GM12875 (cell line): Measurements from ENCODE around the gene SLC44A4.
"Not testable (repeated sequence)": the region's sequence is repeated elsewhere in the genome, so short reads cannot be mapped to it uniquely, and the experiment has no call there.

Experiments used
- H3K4me3 ChIP-seq: one replicate; pipeline ENCODE4 v1.5.1; 2011; ENCODE audit warnings: low read depth, low read length, control low read depth
- CTCF ChIP-seq: IDR thresholded peaks from 2 replicates; pipeline ENCODE4 v1.5.1; 2011; ENCODE audit warnings: low read depth, mild to moderate bottlenecking, control low read depth, inconsistent platforms, low read length, moderate library complexity, borderline replicate concordance; ENCODE audit not compliant: insufficient read depth

SLC44A4 gene

GRCh38 chr6:31919624-31920303, 41.0 kb upstream of the SLC44A4 start:
- no peak for TF ChIP-seq CTCF

DNA sequence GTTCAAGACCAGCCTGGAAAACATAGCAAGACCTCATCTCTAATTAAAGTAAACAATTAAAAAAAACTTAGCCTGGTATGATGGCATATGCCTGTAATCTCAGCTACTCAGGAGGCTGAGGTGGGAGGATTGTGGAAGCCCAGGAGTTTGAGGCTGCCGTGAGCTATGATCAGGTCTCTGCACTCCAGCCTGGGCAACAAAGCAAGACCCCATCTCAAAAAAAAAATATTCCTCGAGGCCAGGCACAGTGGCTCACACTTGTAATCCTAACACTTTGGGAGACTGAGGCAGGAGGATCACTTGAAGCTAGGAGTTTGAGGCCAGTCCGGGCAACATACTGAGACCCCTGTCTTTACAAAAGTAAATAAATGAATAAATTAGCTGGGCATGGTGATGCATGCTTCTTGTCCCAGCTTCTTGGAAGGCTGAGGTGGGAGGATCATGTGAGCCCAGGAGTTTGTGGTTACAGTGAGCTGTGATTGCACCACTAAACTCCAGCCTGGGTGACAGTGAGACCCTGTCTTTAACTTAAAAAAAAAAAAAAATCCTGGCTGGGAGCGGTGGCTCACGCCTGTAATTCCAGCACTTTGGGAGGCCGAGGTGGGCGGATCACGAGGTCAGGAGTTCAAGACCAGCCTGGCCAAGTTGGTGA, 39.4 kb upstream of the SLC44A4 start:
- H3K4me3 ChIP-seq, result no peak overlapping the region
- TF ChIP-seq CTCF, result no peak

More at GRCh38 chr6:31919624-31920303, 41.0 kb upstream of the SLC44A4 start:
- H3K4me3 ChIP-seq, result no peak overlapping the region

GRCh38 chr6:31915756-31916155, 37.0 kb upstream of the SLC44A4 start:
- H3K4me3 ChIP-seq, result no peak overlapping the region
- no peak for TF ChIP-seq CTCF

GRCh38 chr6:31915351-31915750, 36.6 kb upstream of the SLC44A4 start:
- H3K4me3 ChIP-seq, result no peak overlapping the region
- no peak for TF ChIP-seq CTCF

DNA sequence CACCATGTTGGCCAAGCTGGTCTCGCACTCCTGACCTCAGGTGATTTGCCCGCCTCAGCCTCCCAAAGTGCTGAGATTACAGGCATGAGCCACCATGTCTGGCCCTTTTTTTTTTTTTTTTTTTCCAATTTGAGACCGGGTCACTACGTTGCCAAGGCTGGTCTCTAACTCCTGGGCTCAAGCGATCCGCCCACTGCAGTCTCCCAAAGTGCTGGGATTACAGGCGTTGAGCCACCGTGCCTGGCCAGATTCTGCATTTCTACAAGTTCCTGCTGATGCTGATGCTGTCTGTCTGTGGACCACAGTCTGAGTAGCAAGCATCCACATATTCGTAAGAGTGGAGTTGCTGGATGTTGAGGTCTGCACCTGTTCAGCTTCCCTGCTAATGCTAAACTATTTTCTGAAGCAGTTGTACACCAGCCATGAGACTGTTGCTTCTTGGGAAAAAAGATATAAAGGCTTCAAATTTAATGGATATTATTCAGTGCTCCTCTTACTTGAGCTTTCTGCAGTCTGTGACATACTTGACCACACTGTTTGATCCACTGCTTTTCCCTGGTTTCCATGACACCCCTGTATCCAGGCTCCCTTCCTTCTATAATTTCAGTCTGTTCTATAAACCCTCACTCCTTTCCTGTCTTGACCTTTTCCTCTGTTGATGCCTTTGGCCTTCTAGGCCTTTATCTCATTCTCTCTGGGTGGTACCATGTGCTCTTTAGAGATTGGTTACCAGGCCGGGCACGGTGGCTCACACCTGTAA, 33.2 kb upstream of the SLC44A4 start:
- no peak for TF ChIP-seq CTCF
- H3K4me3 ChIP-seq, result no peak overlapping the region

DNA sequence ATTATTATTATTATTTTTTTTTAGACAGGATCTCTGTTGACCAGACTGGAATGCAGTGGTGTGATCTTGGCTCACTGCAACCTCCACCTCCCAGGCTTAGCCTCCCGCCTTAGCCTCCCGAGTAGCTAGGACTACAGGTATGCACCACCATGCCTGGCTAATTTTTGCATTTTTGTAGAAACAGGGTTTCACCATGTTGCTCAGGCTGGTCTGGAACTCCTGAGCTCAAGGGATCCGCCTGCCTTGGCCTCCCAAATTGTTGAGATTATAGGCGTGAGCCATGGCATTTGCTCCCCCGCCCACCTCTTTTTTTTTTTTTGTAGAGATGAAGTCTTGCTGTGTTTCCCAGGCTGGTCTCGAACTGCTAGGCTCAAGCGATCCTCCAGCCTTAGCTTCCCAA, 30.5 kb upstream of the SLC44A4 start:
- not testable (repeated sequence) for H3K4me3 ChIP-seq

DNA sequence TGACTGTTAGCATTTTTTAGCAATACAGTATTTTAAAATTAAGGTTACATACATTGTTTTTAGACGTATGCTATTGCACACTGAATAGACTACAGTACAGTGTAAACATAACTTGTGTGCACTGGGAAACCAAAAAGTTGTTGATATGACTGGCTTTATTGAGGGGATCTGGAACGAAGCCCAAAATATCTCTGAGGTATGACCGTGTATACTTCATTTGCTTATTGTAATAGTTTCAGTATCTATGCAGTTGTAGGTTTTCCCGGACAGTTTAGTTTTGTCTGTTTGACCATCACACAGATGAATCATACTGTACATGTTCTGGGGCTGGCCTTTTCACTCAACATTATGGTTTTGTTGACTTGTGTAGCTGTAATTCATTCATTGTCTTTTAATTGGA, 30.0 kb upstream of the SLC44A4 start:
- no peak overlapping the region for H3K4me3 ChIP-seq
- no peak for TF ChIP-seq CTCF

DNA sequence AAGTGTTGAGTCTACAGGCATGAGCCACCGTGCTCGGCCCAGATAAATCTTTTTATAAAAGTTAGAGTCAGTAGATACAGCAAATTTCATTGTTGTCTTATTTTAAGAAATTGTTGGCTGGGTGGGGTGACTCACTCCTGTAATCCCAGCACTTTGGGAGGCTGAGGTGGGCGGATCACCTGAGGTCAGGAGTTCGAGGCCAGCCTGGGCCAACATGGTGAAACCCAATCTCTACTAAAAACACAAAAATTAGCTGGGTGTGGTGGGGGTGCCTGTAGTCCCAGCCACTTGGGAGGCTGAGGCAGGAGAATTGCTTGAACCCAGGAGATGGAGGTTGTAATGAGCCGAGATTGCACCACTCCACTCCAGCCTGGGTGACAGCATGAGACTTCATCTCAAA, 29.5 kb upstream of the SLC44A4 start:
- not testable (repeated sequence) for H3K4me3 ChIP-seq
